IPS-NIHi11 (cell line): ENCODE measurements around the gene PTBP3.

Experiments used
- DNase-seq: peaks from one replicate; pipeline ENCODE4 v3.0.0; 2012; ENCODE audit warnings: mixed read lengths, low spot score

PTBP3 gene

GRCh38 chr9:112360047-112360804, 26.8 kb upstream of the PTBP3 start:
- DNase-seq: no peak

- DNase-seq: no peak
Observed at GRCh38 chr9:112355427-112355897, 22.0 kb upstream of the PTBP3 start.

DNA sequence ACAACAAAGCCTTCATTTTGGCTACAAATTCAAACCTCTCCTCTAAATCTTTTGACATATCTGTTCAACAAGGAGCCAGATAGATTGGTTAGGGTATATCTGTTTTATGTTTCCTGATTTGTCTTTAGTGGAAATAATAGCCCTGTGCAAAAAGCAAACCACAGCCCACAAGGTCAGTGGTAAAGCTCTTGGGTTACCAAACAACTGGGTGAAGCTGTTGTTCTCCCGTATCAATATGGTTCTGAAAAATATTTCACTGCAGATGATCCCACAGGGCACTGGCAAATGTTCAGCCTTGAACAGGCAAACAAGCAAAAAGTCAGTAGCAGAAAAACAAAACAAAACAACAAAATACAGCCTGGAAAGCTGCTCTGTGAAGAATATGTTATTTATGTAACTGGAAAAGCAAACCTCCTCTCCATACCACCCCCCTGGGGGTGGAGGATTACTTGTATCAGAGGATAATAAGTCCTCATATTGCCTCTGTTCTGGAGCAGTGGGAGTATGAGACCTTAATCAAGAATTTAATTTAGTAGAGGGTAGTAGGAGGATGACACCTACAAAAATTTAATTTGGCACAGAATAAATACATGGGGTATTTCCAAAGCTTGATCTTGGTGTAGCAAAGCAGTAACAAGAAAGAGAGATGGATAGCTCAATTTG, 20.8 kb upstream of the PTBP3 start:
- no peak for DNase-seq

DNA sequence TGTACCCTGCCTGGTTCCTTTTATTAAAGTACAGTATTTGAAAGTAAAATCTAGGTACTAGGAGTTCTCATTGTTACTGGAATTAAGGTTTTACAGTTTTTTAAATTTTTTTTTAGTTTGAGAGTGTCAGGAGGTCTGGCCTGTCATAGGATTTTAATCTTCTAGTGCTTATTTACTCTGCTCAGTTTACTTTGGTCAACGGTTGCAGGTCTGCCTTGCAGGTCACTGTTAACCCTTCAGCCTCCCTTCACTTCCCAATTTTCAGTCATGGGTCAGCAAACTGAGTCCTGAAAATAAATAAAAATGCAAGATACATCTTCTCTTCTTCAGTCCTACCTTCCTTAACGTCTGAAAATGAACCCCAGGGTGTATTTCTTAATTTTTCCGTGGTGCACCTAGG, 18.8 kb upstream of the PTBP3 start:
- no peak for DNase-seq

GRCh38 chr9:112351184-112351583, 17.8 kb upstream of the PTBP3 start:
- no peak for DNase-seq

GRCh38 chr9:112349008-112349333, 15.6 kb upstream of the PTBP3 start:
- no peak for DNase-seq

GRCh38 chr9:112348257-112349007, 15.0 kb upstream of the PTBP3 start:
- DNase-seq: peak; percentile 17

- DNase-seq: no peak
Observed at GRCh38 chr9:112341730-112342129, 8.3 kb upstream of the PTBP3 start.

DNA sequence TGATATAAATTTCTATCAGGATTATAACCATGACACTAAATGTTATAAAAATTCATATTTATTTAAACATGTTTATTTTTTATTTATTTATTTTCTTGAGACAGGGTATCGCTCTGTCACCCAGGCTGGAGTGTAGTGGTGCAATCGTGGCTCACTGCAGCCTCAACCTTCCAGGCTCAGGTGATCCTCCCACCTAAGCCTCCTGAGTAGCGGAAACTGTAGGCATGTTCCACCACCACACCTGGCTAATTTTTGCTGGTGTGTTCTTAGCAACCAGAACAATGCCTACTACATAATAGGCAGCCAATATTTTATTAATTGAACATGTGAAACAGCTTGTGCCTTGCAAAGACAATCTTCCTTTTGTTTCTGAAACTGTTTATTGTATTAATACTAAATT, 6.5 kb upstream of the PTBP3 start:
- DNase-seq: no peak

DNA sequence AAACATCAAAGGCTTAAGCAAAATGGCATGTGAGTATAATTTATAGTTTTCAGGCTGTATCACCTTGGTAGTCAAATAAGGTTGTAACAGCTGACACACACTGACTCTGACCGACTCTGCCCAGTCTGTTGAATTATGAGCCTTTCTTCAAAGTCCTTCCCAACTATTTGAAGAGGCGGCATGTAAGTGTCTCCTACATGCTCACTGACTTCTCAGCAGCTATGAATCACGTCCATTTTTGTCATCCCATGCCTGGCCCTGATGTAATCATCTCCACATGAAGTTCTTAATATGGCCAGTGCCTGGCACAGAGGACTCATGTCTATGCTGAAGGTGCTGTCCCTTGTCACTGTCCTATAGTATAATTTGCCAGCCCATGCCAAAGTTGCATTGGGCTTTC, 5.1 kb upstream of the PTBP3 start:
- DNase-seq: no peak

DNA sequence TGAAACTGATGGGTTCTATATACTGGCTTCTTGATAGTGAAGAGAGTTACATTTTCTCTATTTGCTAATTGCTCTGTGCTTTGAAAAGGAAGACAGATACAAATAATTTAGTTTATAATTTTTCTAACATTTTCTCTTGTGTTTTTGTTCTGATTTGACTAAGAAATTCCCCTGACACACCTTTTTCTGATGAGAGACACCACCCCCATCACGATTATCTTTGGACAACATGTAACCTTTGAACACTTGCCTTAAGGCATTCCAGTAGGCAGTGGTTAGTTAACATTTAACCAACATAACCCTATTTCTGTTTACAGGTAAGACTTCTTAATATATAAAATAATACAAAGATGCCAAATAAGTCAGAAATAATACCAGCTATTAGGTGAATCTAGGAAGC, 4.1 kb upstream of the PTBP3 start:
- no peak for DNase-seq

DNA sequence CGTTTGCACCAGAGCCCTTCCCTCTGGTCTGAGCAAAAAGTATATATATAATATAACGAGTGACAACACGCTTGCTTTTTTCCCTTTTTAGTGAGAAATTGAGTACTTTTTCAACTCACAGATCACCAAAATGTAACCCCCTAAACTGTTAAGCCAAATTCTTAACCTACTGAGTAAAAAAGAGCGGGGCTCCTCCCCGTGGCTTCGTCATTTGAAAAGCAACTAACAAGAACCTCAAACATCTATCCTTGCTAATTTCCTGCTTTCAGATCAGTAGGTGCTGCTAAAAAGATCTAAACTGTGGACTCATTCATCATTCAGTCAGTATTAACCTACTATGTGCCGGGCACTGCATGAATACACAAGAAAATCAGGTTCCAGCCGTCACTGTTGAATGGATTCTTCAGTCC, 1.0 kb upstream of the PTBP3 start:
- DNase-seq: no peak

DNA sequence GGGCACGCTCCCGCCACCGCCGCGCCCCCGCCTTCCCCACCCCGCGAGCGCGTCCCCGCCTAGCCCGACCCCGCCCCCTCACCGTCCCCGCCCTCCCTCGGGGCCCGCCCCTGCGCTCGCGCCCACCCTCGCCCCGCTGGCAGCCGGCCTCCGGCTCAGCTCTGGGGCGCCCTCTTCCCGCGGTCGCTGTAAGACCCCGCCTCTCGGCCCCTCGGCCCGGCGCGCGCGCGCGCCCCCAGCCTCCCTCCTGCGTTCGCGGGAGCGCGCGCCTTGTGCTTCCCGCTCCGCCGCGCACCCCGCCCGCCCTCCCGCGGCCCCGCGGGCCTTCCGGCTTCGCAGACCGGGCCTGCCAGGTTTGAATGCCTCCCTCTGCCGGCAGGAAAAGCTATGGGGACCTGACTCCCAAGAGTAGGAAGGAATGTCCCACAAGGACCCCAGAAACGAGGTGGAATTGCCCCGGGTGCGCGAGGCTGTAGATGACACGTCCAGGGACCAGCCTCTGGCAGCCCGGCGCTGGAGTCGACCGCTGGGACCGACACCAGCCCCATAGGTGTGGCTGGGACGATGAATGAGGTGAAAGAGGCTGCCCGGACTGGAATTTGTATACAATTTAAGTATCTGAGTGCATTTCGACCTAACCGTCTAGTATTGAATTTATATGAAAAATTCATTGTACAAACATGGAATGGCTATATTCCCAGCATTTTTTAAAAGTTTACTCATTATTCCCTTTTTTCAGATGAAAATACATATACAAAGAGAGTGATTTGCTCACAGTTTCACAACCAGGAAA, 416 bp upstream of the PTBP3 start:
- peak; percentile 98 for DNase-seq

GRCh38 chr9:112332674-112332976, 794 bp downstream of the PTBP3 start:
- no peak for DNase-seq

DNA sequence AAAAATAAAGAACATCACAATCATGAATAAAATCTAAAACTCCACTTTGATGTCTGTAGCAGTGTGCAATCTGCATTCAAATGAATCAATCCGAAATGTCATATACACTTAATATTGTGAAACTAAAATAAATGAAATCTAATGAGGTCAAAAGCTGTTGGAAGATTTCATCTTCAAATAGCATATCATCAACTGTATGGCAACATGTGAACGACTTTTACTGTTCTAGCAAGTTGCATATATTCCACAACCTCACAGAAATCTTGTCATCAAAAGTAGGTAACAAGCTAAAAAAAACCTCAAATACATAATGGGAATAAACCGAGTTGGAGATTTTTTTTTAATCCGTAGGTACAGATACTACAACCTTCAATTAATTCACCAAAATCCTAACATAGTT, 1.2 kb downstream of the PTBP3 start:
- no peak for DNase-seq

DNA sequence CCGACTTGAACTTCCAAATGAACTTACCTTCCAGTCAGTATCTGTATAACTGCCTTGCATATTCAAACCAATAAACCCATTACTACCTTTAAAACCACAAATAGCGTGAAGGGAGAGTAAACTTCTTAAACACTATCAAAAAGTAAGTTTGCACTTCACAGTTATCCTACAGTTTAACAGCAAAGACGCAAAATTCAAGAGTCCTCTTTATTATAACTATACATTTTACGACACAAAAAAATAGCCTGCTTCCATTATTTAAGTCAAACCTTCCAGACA, 1.8 kb downstream of the PTBP3 start:
- DNase-seq: no peak

DNA sequence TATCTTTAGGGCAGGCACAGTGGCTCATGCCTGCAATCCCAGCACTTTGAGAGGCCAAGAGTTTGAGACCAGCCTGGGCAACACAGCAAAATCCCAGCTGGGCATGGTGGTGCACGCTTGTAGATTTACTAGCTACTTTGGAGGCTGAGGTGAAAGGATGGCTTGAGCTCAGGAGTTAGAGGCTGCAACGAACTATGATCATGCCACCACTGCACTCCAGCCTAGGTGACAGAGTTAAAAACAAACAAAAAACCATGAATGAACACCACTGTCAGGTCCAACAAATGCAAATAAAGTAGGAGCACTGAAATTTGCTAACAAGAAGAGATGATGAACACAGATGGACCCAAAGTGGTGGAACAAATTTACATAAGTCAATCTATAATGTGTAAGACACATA, 4.9 kb downstream of the PTBP3 start:
- DNase-seq: no peak

DNA sequence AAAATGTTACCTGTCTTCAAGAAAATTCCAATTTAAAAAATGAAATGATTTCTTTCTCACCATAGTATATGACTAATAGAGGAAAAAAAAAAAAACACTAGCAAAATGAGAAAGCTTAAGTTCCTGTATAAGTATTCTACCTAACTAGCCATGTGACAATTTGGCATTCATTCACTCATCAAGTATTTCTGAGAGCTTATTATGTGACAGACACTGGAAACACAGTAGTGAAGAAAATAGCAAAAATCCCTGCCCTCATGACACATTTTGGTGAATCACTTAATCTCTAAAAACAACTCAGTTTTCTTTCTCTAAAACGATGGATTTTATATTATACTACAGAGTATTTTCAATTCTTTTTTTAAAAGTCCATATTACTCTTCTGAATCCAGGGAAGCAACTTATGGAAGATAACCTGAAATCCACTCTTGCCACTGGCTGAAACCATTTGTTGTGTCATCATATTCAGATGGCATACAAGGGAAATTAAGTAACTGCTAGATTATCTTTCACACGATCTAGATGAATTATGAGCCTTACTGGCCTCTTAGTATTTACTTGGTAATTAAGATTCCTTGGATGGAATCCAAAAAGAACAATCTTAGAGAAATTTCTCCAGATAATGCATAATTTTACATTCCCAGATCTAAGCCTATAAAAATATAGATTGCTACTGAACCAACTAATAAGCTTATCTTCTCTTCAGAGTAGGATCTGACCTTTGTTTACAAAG, 5.5 kb downstream of the PTBP3 start:
- DNase-seq: no peak

- no peak for DNase-seq
Observed at GRCh38 chr9:112326194-112326593, 7.2 kb downstream of the PTBP3 start.

GRCh38 chr9:112325600-112325999, 7.8 kb downstream of the PTBP3 start:
- DNase-seq: no peak

DNA sequence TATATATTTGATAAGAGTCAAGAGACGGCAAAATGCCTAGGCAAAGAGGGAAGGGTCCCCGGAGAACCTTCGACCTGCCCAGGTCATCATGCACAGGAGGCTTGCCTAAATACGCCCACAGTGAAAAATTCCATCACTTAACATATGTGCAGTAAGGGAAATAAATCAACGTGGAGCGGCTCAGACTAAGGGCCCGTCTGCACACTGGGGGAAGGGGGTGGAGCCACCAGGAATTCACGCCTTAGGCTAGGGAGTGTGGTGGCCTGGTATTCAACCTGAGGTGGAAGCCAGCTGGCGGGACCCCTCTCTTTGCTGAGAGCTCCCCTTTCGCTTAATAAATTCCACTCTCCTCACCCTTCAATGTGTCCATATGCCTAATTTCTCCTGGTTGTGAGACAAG, 8.3 kb downstream of the PTBP3 start:
- no peak for DNase-seq

- no peak for DNase-seq
Observed at GRCh38 chr9:112323378-112323854, 10.0 kb downstream of the PTBP3 start.
